Endothelial cell of umbilical vein (primary cell): ENCODE results near the gene LRCH3. TPM values are rescaled to one million over a fixed set of nuclear protein-coding genes. Genes with fewer than 3 reads are reported as not detected.

ENCODE experiments used
- BruUV-seq: library from RNA; stranded (reverse); fragments of 400-500 nt; replicated peaks from 2 replicates; lab custom pipeline; 2021; lab: Mats Ljungman, UMichigan
- CTCF ChIA-PET: fragments of 300-600, 350-600 bp; sonication (Branson Sonifier 250); formaldehyde crosslinking; loops from one replicate; lab custom pipeline; 2021; ENCODE audit warnings: antibody characterized with exemption, inconsistent platforms; lab: Charles Lee
- POLR2A ChIA-PET: fragments of 300-600, 350-600 bp; sonication (Branson Sonifier 250); formaldehyde crosslinking; loops from one replicate; lab custom pipeline; 2021; ENCODE audit warnings: antibody characterized with exemption, inconsistent platforms; lab: Charles Lee
- DNase-seq: peaks from one replicate; pipeline ENCODE4 v3.0.0-alpha.2; 2011; ENCODE audit warnings: low read depth, low spot score
- FAIRE-seq: peaks from 2 replicates; lab custom pipeline; 2011; peaks lifted over from hg19 to GRCh38; lab: Jason Lieb, UNC
- H2AFZ ChIP-seq: 2 replicates; pipeline ENCODE4 v1.6.0; 2012; ENCODE audit warnings: low read depth, low read length, control low read depth, inconsistent platforms
- H3K27ac ChIP-seq: 2 replicates; pipeline ENCODE4 v1.5.1; 2011; ENCODE audit warnings: low read depth, mild to moderate bottlenecking, control low read depth, low read length, moderate library complexity; ENCODE audit not compliant: insufficient read depth
- H3K27me3 ChIP-seq, 2 experiments: 2 replicates each; pipeline versions ENCODE4 v1.6.0 to v1.6.1; 2011; ENCODE audit warnings: low read length in 2 of 2, mixed read lengths in 1 of 2; ENCODE audit not compliant: control insufficient read depth in 2 of 2, insufficient read depth in 2 of 2
- H3K36me3 ChIP-seq, 2 experiments: 2 replicates in 1 of 2; 3 replicates in 1 of 2; pipeline ENCODE4 v1.5.1; 2011; ENCODE audit warnings: low read length in 2 of 2, mild to moderate bottlenecking in 1 of 2, moderate library complexity in 1 of 2; ENCODE audit not compliant: control insufficient read depth in 2 of 2, insufficient read depth in 2 of 2; ENCODE audit errors: extremely low read depth in 1 of 2
- H3K4me1 ChIP-seq: 3 replicates; pipeline ENCODE4 v1.5.1; 2011; ENCODE audit warnings: mild to moderate bottlenecking, low read length; ENCODE audit not compliant: control insufficient read depth, insufficient read depth; ENCODE audit errors: extremely low read depth
- H3K4me2 ChIP-seq: 2 replicates; pipeline ENCODE4 v1.6.1; 2011; ENCODE audit warnings: low read length, control low read depth, mixed read lengths; ENCODE audit not compliant: insufficient read depth
- H3K4me3 ChIP-seq, 3 experiments: fragments of 200-600 bp in 1 of 3; sonication (generic), shearing (Covaris generic) in 1 of 3; replicated peaks in 1 of 3; 2 replicates each; pipeline ENCODE4 v1.5.1; 2011 to 2016; ENCODE audit warnings: control low read depth in 3 of 3, low read length in 3 of 3, mild to moderate bottlenecking in 2 of 3, inconsistent platforms in 1 of 3, low read depth in 1 of 3, moderate library complexity in 1 of 3; ENCODE audit not compliant: insufficient read depth in 1 of 3
- H3K79me2 ChIP-seq: 2 replicates; pipeline ENCODE4 v1.6.0; 2012; ENCODE audit warnings: low read length, inconsistent platforms; ENCODE audit not compliant: control insufficient read depth, insufficient read depth
- H3K9ac ChIP-seq: replicated peaks from 2 replicates; pipeline ENCODE3; 2011; ENCODE audit warnings: low read length, control low read depth; ENCODE audit not compliant: insufficient read depth; ENCODE audit errors: extremely low read depth
- H3K9me1 ChIP-seq: replicated peaks from 3 replicates; pipeline ENCODE4 v1.6.0; 2011; ENCODE audit warnings: mild to moderate bottlenecking, low read length; ENCODE audit not compliant: control insufficient read depth, insufficient read depth; ENCODE audit errors: extremely low read depth
- H3K9me3 ChIP-seq: replicated peaks from 2 replicates; pipeline ENCODE4 v1.5.1; 2012; ENCODE audit warnings: low read length, inconsistent platforms; ENCODE audit not compliant: control insufficient read depth, insufficient read depth
- H4K20me1 ChIP-seq: replicated peaks from 2 replicates; pipeline ENCODE3; 2011; ENCODE audit warnings: mild to moderate bottlenecking, low read length; ENCODE audit not compliant: control insufficient read depth, insufficient read depth; ENCODE audit errors: extremely low read depth
- CTCF ChIP-seq, 2 donors: IDR thresholded peaks; 1 replicate in 1 of 2; 2 replicates in 1 of 2; pipeline ENCODE4 v1.5.1; 2011; ENCODE audit warnings: low read length in 2 of 2, mild to moderate bottlenecking in 2 of 2, moderate library complexity in 2 of 2, control low read depth in 1 of 2, inconsistent platforms in 1 of 2, low read depth in 1 of 2; ENCODE audit not compliant: insufficient read depth in 1 of 2; ENCODE audit errors: extremely low read depth in 1 of 2
- EZH2 ChIP-seq: IDR thresholded peaks from 2 replicates; pipeline ENCODE4 v1.6.1; 2012; ENCODE audit warnings: borderline replicate concordance, low read depth, mild to moderate bottlenecking, moderate library complexity, low read length, inconsistent platforms; ENCODE audit not compliant: severe bottlenecking
- FOS ChIP-seq: IDR thresholded peaks from 2 replicates; pipeline ENCODE4 v1.6.1; 2011; ENCODE audit warnings: mild to moderate bottlenecking, low read length, moderate library complexity, borderline replicate concordance; ENCODE audit not compliant: insufficient read depth
- GATA2 ChIP-seq: IDR thresholded peaks from 2 replicates; pipeline ENCODE4 v1.7.0; 2011; ENCODE audit warnings: low read depth, mild to moderate bottlenecking, moderate library complexity, mixed read lengths, low read length; ENCODE audit not compliant: insufficient read length, insufficient read depth
- JUN ChIP-seq: IDR thresholded peaks from 2 replicates; pipeline ENCODE4 v1.6.1; 2011; ENCODE audit warnings: borderline replicate concordance, low read depth; ENCODE audit not compliant: insufficient read length, insufficient read depth
- MAX ChIP-seq: IDR thresholded peaks from 2 replicates; pipeline ENCODE4 v1.6.1; 2011; ENCODE audit not compliant: insufficient read depth, insufficient read length
- MYC ChIP-seq: IDR thresholded peaks from one replicate; pipeline ENCODE4 v1.6.1; 2011; ENCODE audit warnings: mild to moderate bottlenecking, low read depth, low read length
- POLR2A ChIP-seq: IDR thresholded peaks from 2 replicates; pipeline ENCODE4 v1.6.1; 2012; ENCODE audit warnings: low read depth, mild to moderate bottlenecking, control low read depth, low read length
- POLR2AphosphoS5 ChIP-seq: IDR thresholded peaks from 2 replicates; pipeline ENCODE4 v1.6.1; 2012; ENCODE audit warnings: low read depth, mild to moderate bottlenecking, control low read depth, low read length, moderate library complexity; ENCODE audit not compliant: insufficient read depth
- dilution Hi-C: fragments of 300-500 bp; cut with MboI; formaldehyde crosslinking; loops from one replicate; pipeline ENCODE4 v1.15.0; 2019; ENCODE audit warnings: low sequenced_read_pairs; ENCODE audit not compliant: extremely low pct_ligation_motif_present
- intact Hi-C: fragments of 100-400 bp; cut with micrococcal nuclease; formaldehyde crosslinking; loops from one replicate; pipeline ENCODE4 v1.10.0; 2022
- polyA plus RNA-seq, 4 experiments: library from polyadenylated mRNA; depleted of rRNA in 3 of 4; stranded (reverse) in 3 of 4; unstranded in 1 of 4; fragments of >200 nt; gene quantifications; 2 replicates each; pipeline versions ENCODE4 v1.2.1 to v1.2.3, GENCODE V29; 2011 to 2012; ENCODE audit warnings: missing spikeins in 1 of 4
- total RNA-seq: library from RNA; stranded (reverse); gene quantifications from 2 replicates; pipeline ENCODE4 v1.2.3, GENCODE V29; 2021

The LRCH3 gene
- total and polyA plus RNA-seq, 2 donors (not counting 3 experiments of a cell fraction or from before 2014, with no cell fraction given), result 43.9 to 60.3 TPM

- dilution Hi-C loops, result no loop called here
- POLR2A ChIA-PET, result interaction anchor here (0.6 kb wide), 1 partner anchor 23 kb away, joined by 11 read pairs; no protein-coding TSS in a partner anchor
These were observed 83.6 kb downstream of the LRCH3 start for GRCh38 chr3:197874653-197875052.

GRCh38 chr3:197877902-197878301 is 86.8 kb downstream of the LRCH3 start:
- dilution Hi-C loops, result no loop called here
- Histone ChIP-seq H3K9ac (no peak overlapping the region), H3K4me2 (no peak overlapping the region)

More at GRCh38 chr3:197874653-197875052, 83.6 kb downstream of the LRCH3 start:
- Histone ChIP-seq H3K4me2 (no peak overlapping the region), H3K27me3 (no peaks in the 10 kb centered on the region), H3K9me1 (no peaks in the 10 kb centered on the region), H3K79me2 (no peaks in the 10 kb centered on the region), H4K20me1 (no peaks in the 10 kb centered on the region), H3K9me3 (no peaks in the 10 kb centered on the region), H3K27ac (no peak overlapping the region), H3K4me1 (no peaks in the 10 kb centered on the region), H2AFZ (no peak overlapping the region), H3K36me3 (peaks cover 16 to 25% of the 10 kb centered on the region in 2 experiments), H3K4me3 (no peak overlapping the region), H3K9ac (no peak overlapping the region)
- CTCF ChIA-PET, result no interaction called here
- no peak for TF ChIP-seq MYC
- no peak for TF ChIP-seq FOS
- no peak for DNase-seq
- intact Hi-C loops, result no loop called here
- FAIRE-seq, result no peak
- BruUV-seq, result no TSS peak

More at GRCh38 chr3:197877902-197878301, 86.8 kb downstream of the LRCH3 start:
- FAIRE-seq (no peak), DNase-seq (no peak)
- H3K79me2 ChIP-seq, result no peaks in the 10 kb centered on the region
- no peaks in the 10 kb centered on the region for H3K9me1 ChIP-seq
- no peak for TF ChIP-seq FOS
- no peak for TF ChIP-seq MYC
- TF ChIP-seq POLR2A, result no peak
- no peak for TF ChIP-seq POLR2AphosphoS5
- no peak for TF ChIP-seq CTCF (IDR thresholded peaks at IDR 0.05; ENCODE audit: extremely low read depth in 1 of 2, insufficient read depth in 1 of 2, low read depth in 1 of 2, low read length in 2 of 2)
- TF ChIP-seq MAX, result no peak
- no peak for TF ChIP-seq JUN
- no peak for TF ChIP-seq EZH2
- no peak for TF ChIP-seq GATA2
- no TSS peak for BruUV-seq
- intact Hi-C loops, result no loop called here
- H3K4me3 ChIP-seq, result no peak overlapping the region
- no peak overlapping the region for H3K27ac ChIP-seq
- peaks cover 11 to 12% of the 10 kb centered on the region in 2 experiments for H3K36me3 ChIP-seq
- no peaks in the 10 kb centered on the region for H4K20me1 ChIP-seq
- POLR2A ChIA-PET, result no interaction called here
- H3K27me3 ChIP-seq, result no peaks in the 10 kb centered on the region
- no peak overlapping the region for H2AFZ ChIP-seq
- CTCF ChIA-PET, result no interaction called here
- H3K4me1 ChIP-seq, result no peaks in the 10 kb centered on the region
- H3K9me3 ChIP-seq, result no peaks in the 10 kb centered on the region
